Keratinocyte (primary cell): Measurements from ENCODE around the gene USP53. TPM values are rescaled to one million over a fixed set of nuclear protein-coding genes. Genes with fewer than 3 reads are reported as not detected.

Source experiments
- DNase-seq: peaks from one replicate; pipeline ENCODE4 v3.0.0-alpha.2; 2011; ENCODE audit warnings: low read depth, missing footprints, low spot score
- FAIRE-seq: peaks from 2 replicates; lab custom pipeline; 2011; peaks lifted over from hg19 to GRCh38; lab: Jason Lieb, UNC
- H2AFZ ChIP-seq: 2 replicates; pipeline ENCODE4 v1.6.0; 2012; ENCODE audit warnings: low read length, control low read depth, inconsistent platforms; ENCODE audit not compliant: control insufficient read depth
- H3K27ac ChIP-seq: 2 replicates; pipeline ENCODE4 v1.5.1; 2011; ENCODE audit warnings: low read length; ENCODE audit not compliant: control insufficient read depth, insufficient read depth
- H3K27me3 ChIP-seq: 3 replicates; pipeline ENCODE4 v1.6.0; 2011; ENCODE audit warnings: low read length; ENCODE audit not compliant: control insufficient read depth, insufficient read depth; ENCODE audit errors: extremely low read depth
- H3K36me3 ChIP-seq, 2 experiments: 2 replicates in 1 of 2; 3 replicates in 1 of 2; pipeline ENCODE4 v1.5.1; 2011; ENCODE audit warnings: low read length in 2 of 2, mild to moderate bottlenecking in 1 of 2; ENCODE audit not compliant: control insufficient read depth in 2 of 2, insufficient read depth in 2 of 2; ENCODE audit errors: extremely low read depth in 1 of 2
- H3K4me1 ChIP-seq: 3 replicates; pipeline ENCODE4 v1.5.1; 2011; ENCODE audit warnings: low read length; ENCODE audit not compliant: control insufficient read depth, insufficient read depth; ENCODE audit errors: extremely low read depth
- H3K4me2 ChIP-seq: 3 replicates; pipeline ENCODE4 v1.6.0; 2011; ENCODE audit warnings: low read depth, low read length; ENCODE audit not compliant: control insufficient read depth, insufficient read depth; ENCODE audit errors: extremely low read depth
- H3K4me3 ChIP-seq, 3 experiments: fragments of 200-600 bp in 1 of 3; sonication (generic) in 1 of 3; 2 replicates in 2 of 3; 3 replicates in 1 of 3; pipeline ENCODE4 v1.5.1; 2011 to 2016; ENCODE audit warnings: low read length in 3 of 3, mild to moderate bottlenecking in 3 of 3, control low read depth in 2 of 3, inconsistent platforms in 1 of 3, low read depth in 1 of 3, mixed read lengths in 1 of 3, mixed run types in 1 of 3, moderate library complexity in 1 of 3; ENCODE audit not compliant: control insufficient read depth in 2 of 3, insufficient read depth in 2 of 3; ENCODE audit errors: extremely low read depth in 1 of 3
- H3K79me2 ChIP-seq: 2 replicates; pipeline ENCODE4 v1.6.0; 2012; ENCODE audit warnings: low read length; ENCODE audit not compliant: control insufficient read depth, insufficient read depth
- H3K9ac ChIP-seq: 3 replicates; pipeline ENCODE4 v1.6.0; 2011; ENCODE audit warnings: low read length; ENCODE audit not compliant: control insufficient read depth, insufficient read depth; ENCODE audit errors: extremely low read depth
- H3K9me1 ChIP-seq: 3 replicates; pipeline ENCODE4 v1.6.0; 2011; ENCODE audit warnings: low read length; ENCODE audit not compliant: control insufficient read depth, insufficient read depth; ENCODE audit errors: extremely low read depth
- H3K9me3 ChIP-seq: 2 replicates; pipeline ENCODE4 v1.5.1; 2012; ENCODE audit warnings: low read depth, low read length; ENCODE audit not compliant: control insufficient read depth
- H4K20me1 ChIP-seq: 3 replicates; pipeline ENCODE4 v1.6.0; 2011; ENCODE audit warnings: low read length; ENCODE audit not compliant: control insufficient read depth, insufficient read depth; ENCODE audit errors: extremely low read depth
- EZH2 ChIP-seq: IDR thresholded peaks from one replicate; pipeline ENCODE4 v1.6.1; 2012; ENCODE audit warnings: inconsistent platforms, mild to moderate bottlenecking, low read length, moderate library complexity
- dilution Hi-C: fragments of 300-500 bp; cut with MboI; formaldehyde crosslinking; loops from one replicate; pipeline ENCODE4 v1.7.0; 2020; ENCODE audit warnings: low sequenced_read_pairs; ENCODE audit not compliant: extremely low pct_ligation_motif_present
- polyA plus RNA-seq, 5 experiments: library from polyadenylated mRNA; depleted of rRNA in 3 of 5; stranded (reverse) in 3 of 5; stranded (forward) in 1 of 5; unstranded in 1 of 5; fragments of >200 nt; gene quantifications; 1 replicate in 1 of 5; 2 replicates in 3 of 5; 3 replicates in 1 of 5; pipeline versions ENCODE4 v1.2.1 to v1.2.3, GENCODE V29; 2011 to 2012; ENCODE audit warnings: missing spikeins in 2 of 5, low read depth in 1 of 5, low replicate concordance in 1 of 5
- TF ChIP-seq, protein P1 (sequence below), 3 experiments: IDR thresholded peaks in 1 of 3; conservative IDR thresholded peaks in 1 of 3; optimal IDR thresholded peaks in 1 of 3; 2 replicates in 2 of 3; 3 replicates in 1 of 3; pipeline versions ENCODE3 to v1.5.1; 2011; ENCODE audit warnings: low read length in 3 of 3, mild to moderate bottlenecking in 3 of 3, moderate library complexity in 2 of 3, control low read depth in 1 of 3, inconsistent platforms in 1 of 3; ENCODE audit not compliant: insufficient read depth in 2 of 3; ENCODE audit errors: extremely low read depth in 1 of 3

USP53 gene
- polyA plus RNA-seq, 1 donor (not counting 4 experiments of a cell fraction or from before 2014, with no cell fraction given) = 29.0 TPM

DNA sequence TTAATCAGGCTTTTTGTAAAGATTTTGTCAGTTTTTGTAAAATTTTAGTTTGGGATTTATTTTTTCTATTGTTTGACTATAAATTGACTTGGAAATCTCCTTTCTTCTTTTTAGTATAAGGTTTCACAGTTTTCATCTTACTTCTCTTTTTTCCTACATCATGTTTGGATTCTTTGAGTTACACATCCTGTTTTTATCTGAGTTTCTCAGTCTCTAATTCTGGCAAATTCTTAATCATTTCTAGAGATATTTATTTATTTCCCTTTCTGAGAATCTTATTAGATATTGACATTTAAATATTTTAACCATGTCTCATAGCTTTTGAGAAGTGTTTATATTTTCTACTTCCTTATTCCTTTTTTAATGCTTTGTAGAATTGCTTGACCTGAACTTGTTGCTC, 20.7 kb downstream of the USP53 start:
- Histone ChIP-seq H3K36me3 (peaks cover 0 to 10% of the 10 kb centered on the region in 2 experiments), H3K9ac (no peak overlapping the region), H4K20me1 (peaks cover 2% of the 10 kb centered on the region), H3K27ac (no peak overlapping the region), H2AFZ (no peak overlapping the region), H3K4me3 (no peak overlapping the region), H3K9me3 (no peaks in the 10 kb centered on the region), H3K4me2 (no peak overlapping the region), H3K79me2 (peaks cover 69% of the 10 kb centered on the region), H3K4me1 (no peaks in the 10 kb centered on the region), H3K9me1 (no peaks in the 10 kb centered on the region), H3K27me3 (no peaks in the 10 kb centered on the region)
- DNase-seq = no peak
- no peak for FAIRE-seq
- dilution Hi-C loops = loop anchor here (25.0 kb wide), 1 partner anchor 246 kb away; no protein-coding TSS in a partner anchor
- TF ChIP-seq, protein P1, sequence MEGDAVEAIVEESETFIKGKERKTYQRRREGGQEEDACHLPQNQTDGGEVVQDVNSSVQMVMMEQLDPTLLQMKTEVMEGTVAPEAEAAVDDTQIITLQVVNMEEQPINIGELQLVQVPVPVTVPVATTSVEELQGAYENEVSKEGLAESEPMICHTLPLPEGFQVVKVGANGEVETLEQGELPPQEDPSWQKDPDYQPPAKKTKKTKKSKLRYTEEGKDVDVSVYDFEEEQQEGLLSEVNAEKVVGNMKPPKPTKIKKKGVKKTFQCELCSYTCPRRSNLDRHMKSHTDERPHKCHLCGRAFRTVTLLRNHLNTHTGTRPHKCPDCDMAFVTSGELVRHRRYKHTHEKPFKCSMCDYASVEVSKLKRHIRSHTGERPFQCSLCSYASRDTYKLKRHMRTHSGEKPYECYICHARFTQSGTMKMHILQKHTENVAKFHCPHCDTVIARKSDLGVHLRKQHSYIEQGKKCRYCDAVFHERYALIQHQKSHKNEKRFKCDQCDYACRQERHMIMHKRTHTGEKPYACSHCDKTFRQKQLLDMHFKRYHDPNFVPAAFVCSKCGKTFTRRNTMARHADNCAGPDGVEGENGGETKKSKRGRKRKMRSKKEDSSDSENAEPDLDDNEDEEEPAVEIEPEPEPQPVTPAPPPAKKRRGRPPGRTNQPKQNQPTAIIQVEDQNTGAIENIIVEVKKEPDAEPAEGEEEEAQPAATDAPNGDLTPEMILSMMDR (optimal IDR thresholded peaks at IDR 0.05 in 1 of 3, IDR thresholded peaks at IDR 0.05 in 1 of 3, conservative IDR thresholded peaks at IDR 0.05 in 1 of 3; ENCODE audit: extremely low read depth in 1 of 3, insufficient read depth in 2 of 3, low read length in 3 of 3) = no peak
- TF ChIP-seq EZH2 = no peak

DNA sequence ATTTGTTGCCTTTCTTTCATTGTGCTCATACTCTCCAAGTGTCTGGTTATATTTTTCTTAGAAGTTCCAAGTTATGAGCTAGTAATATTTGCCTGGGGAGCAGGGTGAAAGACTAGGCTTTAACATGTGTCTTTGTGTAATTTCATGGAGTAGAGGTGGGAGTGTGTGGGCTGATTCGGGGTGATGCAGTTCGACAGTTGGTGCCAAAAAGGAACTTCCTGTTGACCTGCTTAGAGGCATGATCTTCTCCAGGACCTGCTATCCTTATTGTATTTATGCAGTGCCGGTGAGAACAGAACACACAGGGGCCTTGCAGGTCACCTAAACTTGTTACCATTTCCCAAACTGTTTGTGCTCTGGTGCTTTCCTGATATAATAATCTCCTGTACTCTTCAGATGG, 21.2 kb downstream of the USP53 start:
- Histone ChIP-seq H3K27me3 (no peaks in the 10 kb centered on the region), H3K4me2 (no peak overlapping the region), H4K20me1 (peaks cover 4% of the 10 kb centered on the region), H3K4me1 (no peaks in the 10 kb centered on the region), H2AFZ (no peak overlapping the region), H3K9me1 (no peaks in the 10 kb centered on the region), H3K4me3 (no peak overlapping the region), H3K9ac (no peak overlapping the region), H3K9me3 (no peaks in the 10 kb centered on the region), H3K36me3 (peaks cover 0 to 10% of the 10 kb centered on the region in 2 experiments), H3K27ac (no peak overlapping the region), H3K79me2 (peaks cover 67% of the 10 kb centered on the region)
- FAIRE-seq = no peak
- TF ChIP-seq, protein P1 (optimal IDR thresholded peaks at IDR 0.05 in 1 of 3, IDR thresholded peaks at IDR 0.05 in 1 of 3, conservative IDR thresholded peaks at IDR 0.05 in 1 of 3; ENCODE audit: extremely low read depth in 1 of 3, insufficient read depth in 2 of 3, low read length in 3 of 3) = no peak
- no peak for TF ChIP-seq EZH2
- no peak for DNase-seq
- dilution Hi-C loops = loop anchor here (25.0 kb wide), 1 partner anchor 246 kb away; no protein-coding TSS in a partner anchor
